Measurements from ENCODE around the gene BEX3. TPM values are rescaled to one million over a fixed set of nuclear protein-coding genes. Genes with fewer than 3 reads are reported as not detected.
A peak's percentile ranks its signal among the peaks of the same experiment; 100 is the strongest.
"Not testable (repeated sequence)": the region's sequence is repeated elsewhere in the genome, so short reads cannot be mapped to it uniquely, and the experiment has no call there.

Gene BEX3
- total and polyA plus RNA-seq, 2 experiments from 2014 or later = 427 to 714 TPM

GRCh38 chrX:103385283-103385830 is 9.0 kb downstream of the BEX3 start:
- not testable (repeated sequence) for H3K27me3 Mint-ChIP-seq (ENCODE audit: insufficient read depth, low read depth, poor library complexity); H4K20me1 ChIP-seq (replicated peaks; ENCODE audit: insufficient read depth); H3K27me3 ChIP-seq (ENCODE audit: insufficient read depth); H3K4me3 Mint-ChIP-seq; ATAC-seq; H3K4me3 ChIP-seq; H3K27ac ChIP-seq (ENCODE audit: low read depth); H3K27ac Mint-ChIP-seq; H2AFZ ChIP-seq; H3K79me2 ChIP-seq (replicated peaks; ENCODE audit: insufficient read depth); H3K36me3 Mint-ChIP-seq (ENCODE audit: low read depth); DNase-seq (ENCODE audit: low spot score); H3K9me3 Mint-ChIP-seq; H3K36me3 ChIP-seq (ENCODE audit: insufficient read depth); H3K9me2 ChIP-seq (ENCODE audit: insufficient read depth); H3F3A ChIP-seq (replicated peaks; ENCODE audit: low read depth); H3K4me1 Mint-ChIP-seq; H3K4me2 ChIP-seq; H3K4me1 ChIP-seq (ENCODE audit: insufficient read depth)

- TF ChIP-seq REST (IDR thresholded peaks at IDR 0.05; ENCODE audit: unreplicated experiment) (no peak), JUNB (IDR thresholded peaks at IDR 0.05; ENCODE audit: unreplicated experiment) (no peak), ZNF462 (CRISPR knock-in tag; IDR thresholded peaks at IDR 0.05) (no peak), POLR2AphosphoS5 (IDR thresholded peaks at IDR 0.05; ENCODE audit: low read depth) (no peak), ZNF114 (CRISPR knock-in tag; IDR thresholded peaks at IDR 0.05) (no peak), EZH2 (IDR thresholded peaks at IDR 0.05; ENCODE audit: low read depth, unreplicated experiment) (no peak), STAT1 (IDR thresholded peaks at IDR 0.05; ENCODE audit: unreplicated experiment) (no peak)
- Histone ChIP-seq H3K4me2 (no peak overlapping the region), H3K36me3 (ENCODE audit: insufficient read depth) (no peaks in the 10 kb centered on the region; the same call in 1 of the 2 replicates), H3K27ac (ENCODE audit: low read depth) (no peak overlapping the region), H4K20me1 (replicated peaks; ENCODE audit: insufficient read depth) (no peaks in the 10 kb centered on the region), H2AFZ (no peak overlapping the region), H3K4me1 (ENCODE audit: insufficient read depth) (no peaks in the 10 kb centered on the region; the same call in 1 of the 2 replicates), H3K9me2 (ENCODE audit: insufficient read depth) (no peaks in the 10 kb centered on the region), H3K79me2 (replicated peaks; ENCODE audit: insufficient read depth) (no peaks in the 10 kb centered on the region), H3F3A (replicated peaks; ENCODE audit: low read depth) (no peaks in the 10 kb centered on the region), H3K4me3 (no peak overlapping the region), H3K27me3 (ENCODE audit: insufficient read depth) (no peaks in the 10 kb centered on the region)
- Mint-ChIP-seq H3K27me3 (ENCODE audit: insufficient read depth, low read depth, poor library complexity) (no peaks in the 10 kb centered on the region), H3K4me1 (peaks cover 7% of the 10 kb centered on the region; the same call in 2 of the 3 replicates), H3K27ac (peak overlapping the region; percentile 64; the same call in 1 of the 2 replicates), H3K9me3 (no peaks in the 10 kb centered on the region), H3K36me3 (ENCODE audit: low read depth) (peaks cover 2% of the 10 kb centered on the region; the same call in 2 of the 3 replicates), H3K4me3 (no peak overlapping the region)
- no peak for DNase-seq (ENCODE audit: low spot score)
- ATAC-seq = no peak
Measured at GRCh38 chrX:103386332-103386731, 10.0 kb downstream of the BEX3 start.

Measured in GM23338 (cell line).